Endothelial cell of hepatic sinusoid (primary cell): Measurements from ENCODE around the gene KLK1.
"Not testable (repeated sequence)": the region's sequence is repeated elsewhere in the genome, so short reads cannot be mapped to it uniquely, and the experiment has no call there.

ENCODE experiments used
- in situ Hi-C: cut with HindIII; loops from 2 replicates; pipeline ENCODE4 v1.10.0; 2017; ENCODE audit warnings: low sequenced_read_pairs

KLK1 gene

GRCh38 chr19:50794074-50794875 is 29.3 kb downstream of the KLK1 start:
- in situ Hi-C loops, result no loop called here

- in situ Hi-C loops, result no loop called here
Measured at GRCh38 chr19:50793558-50794065, 30.0 kb downstream of the KLK1 start.

- in situ Hi-C loops, result no loop called here
Measured at GRCh38 chr19:50792272-50793250, 31.0 kb downstream of the KLK1 start.

- in situ Hi-C loops, result no loop called here
Measured at GRCh38 chr19:50791594-50792271, 31.9 kb downstream of the KLK1 start.

- in situ Hi-C loops, result no loop called here
Measured at GRCh38 chr19:50790922-50791467, 32.6 kb downstream of the KLK1 start.

GRCh38 chr19:50790396-50790795 is 33.2 kb downstream of the KLK1 start, which contains the start of gene ACP4:
ACP4 (plus strand) TSS chr19:50790415; CDS start chr19:50790415, 0 bp downstream.
- in situ Hi-C loops, result no loop called here

GRCh38 chr19:50785329-50785728 is 38.3 kb downstream of the KLK1 start:
- in situ Hi-C loops, result no loop called here

- in situ Hi-C loops, result no loop called here
Measured at GRCh38 chr19:50784710-50785109, 38.9 kb downstream of the KLK1 start.

GRCh38 chr19:50783848-50784152 is 39.8 kb downstream of the KLK1 start:
- in situ Hi-C loops, result not testable (repeated sequence)

GRCh38 chr19:50780753-50781435 is 42.7 kb downstream of the KLK1 start:
- in situ Hi-C loops, result no loop called here

GRCh38 chr19:50779504-50780457 is 43.8 kb downstream of the KLK1 start:
- in situ Hi-C loops, result no loop called here

GRCh38 chr19:50778906-50779430 is 44.6 kb downstream of the KLK1 start:
- in situ Hi-C loops, result no loop called here

GRCh38 chr19:50777830-50778303 is 45.7 kb downstream of the KLK1 start:
- in situ Hi-C loops, result no loop called here

GRCh38 chr19:50777261-50777660 is 46.3 kb downstream of the KLK1 start:
- in situ Hi-C loops, result no loop called here

GRCh38 chr19:50776131-50776530 is 47.5 kb downstream of the KLK1 start:
- in situ Hi-C loops, result no loop called here

- in situ Hi-C loops, result not testable (repeated sequence)
Measured at GRCh38 chr19:50773454-50773853, 50.1 kb downstream of the KLK1 start.

GRCh38 chr19:50772912-50773311 is 50.7 kb downstream of the KLK1 start:
- in situ Hi-C loops, result not testable (repeated sequence)

GRCh38 chr19:50772476-50772875 is 51.1 kb downstream of the KLK1 start:
- in situ Hi-C loops, result no loop called here

GRCh38 chr19:50770888-50771287 is 52.7 kb downstream of the KLK1 start:
- in situ Hi-C loops, result no loop called here
